ENCODE measurements around the gene CUBN.

GRCh38 chr10:16856567-16856966 is 273.0 kb downstream of the CUBN start:
- TF ChIP-seq EZH2 (IDR thresholded peaks at IDR 0.05; ENCODE audit: insufficient read depth, low read length), result no peak
- no peak for TF ChIP-seq CTCF (IDR thresholded peaks at IDR 0.05; ENCODE audit: insufficient read depth, low read depth, low read length)

All from astrocyte (in vitro differentiated cells and primary cell).